Left forelimb (tissue), 1 donor: ENCODE measurements around the gene LRRC1.

Experiments used
- DNase-seq: peaks from one replicate; pipeline ENCODE4 v3.0.0-alpha.2; 2018; ENCODE audit warnings: low spot score

The LRRC1 gene

DNA sequence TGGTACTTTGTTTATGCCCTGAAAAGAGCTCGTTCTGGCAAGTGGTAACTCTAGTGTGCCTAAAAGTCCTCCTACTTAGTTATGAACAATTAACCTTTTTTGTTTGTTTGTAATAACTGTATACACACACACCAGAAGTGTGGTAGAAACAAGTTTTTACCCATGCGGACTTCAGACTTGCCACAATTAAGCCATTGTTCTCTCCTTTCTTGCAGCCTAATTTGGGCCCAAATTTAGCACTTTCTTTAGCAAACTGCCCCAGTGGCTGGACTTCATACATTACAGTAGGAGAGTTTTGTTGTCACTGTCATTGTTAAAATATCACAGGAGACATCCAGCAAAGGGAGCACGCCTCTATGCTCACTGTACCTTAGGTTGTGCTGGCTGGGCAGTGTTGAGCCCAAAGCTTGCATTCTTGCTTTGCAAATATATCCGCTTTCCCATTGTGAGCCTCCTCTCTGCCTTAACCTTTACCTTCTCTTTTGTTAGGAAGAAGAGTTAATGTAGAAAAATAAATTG is 53.0 kb downstream of the LRRC1 start:
- no peak for DNase-seq

DNA sequence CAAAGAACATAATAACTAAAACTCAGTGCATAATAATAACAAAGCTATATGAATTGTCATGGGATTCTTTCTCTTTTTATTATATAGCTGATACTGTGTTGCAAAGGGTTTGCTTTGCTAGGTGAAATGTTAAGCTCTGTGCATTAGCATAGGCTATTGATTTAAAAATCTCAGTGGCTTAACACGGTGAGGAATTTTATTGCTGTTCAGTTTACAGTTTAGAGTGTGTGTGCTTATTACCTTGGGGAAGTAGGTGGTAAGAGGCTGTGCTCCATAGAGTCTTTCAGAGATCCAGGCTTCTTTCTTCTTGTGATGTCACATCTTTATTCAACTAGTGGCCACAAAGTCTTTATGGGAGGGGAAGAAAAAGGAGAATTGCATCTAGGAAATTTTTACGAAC is 55.7 kb downstream of the LRRC1 start:
- no peak for DNase-seq

DNA sequence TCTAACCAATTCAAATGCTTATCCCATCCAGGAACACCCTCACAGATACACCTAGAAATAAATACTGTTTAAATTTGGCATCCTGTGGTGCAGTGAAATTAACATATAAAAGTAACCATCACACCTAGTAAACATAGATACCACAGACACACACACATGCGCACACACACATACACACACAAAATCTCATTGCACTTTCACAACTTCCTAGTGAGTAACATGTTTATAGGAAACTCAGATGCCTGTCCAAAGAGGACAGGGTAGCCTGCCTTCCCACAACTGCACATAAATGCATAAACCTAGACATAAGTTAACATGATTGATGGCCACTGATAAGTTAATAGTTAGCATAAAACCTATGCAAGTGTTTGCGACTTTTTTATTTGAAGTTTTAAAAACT is 56.8 kb downstream of the LRRC1 start:
- DNase-seq: no peak

DNA sequence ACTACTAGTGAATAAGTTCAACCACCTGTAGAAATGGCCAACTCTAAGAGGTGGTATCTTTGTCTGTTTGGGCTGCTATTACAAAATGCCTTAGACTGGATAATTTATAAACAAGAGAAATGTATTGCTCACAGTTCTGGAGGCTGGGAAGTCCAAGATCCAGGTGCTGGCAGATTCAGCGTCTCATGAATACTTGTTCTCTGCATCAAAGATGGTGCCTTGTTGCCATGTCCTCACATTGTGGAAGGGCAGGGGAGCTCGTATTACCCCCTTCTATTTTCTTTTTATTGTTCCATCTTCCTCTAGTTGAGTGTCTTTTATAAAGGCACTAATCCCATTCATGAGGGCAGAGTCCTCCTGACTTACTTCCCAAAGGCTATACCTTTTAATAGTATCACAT is 58.0 kb downstream of the LRRC1 start:
- no peak for DNase-seq

DNA sequence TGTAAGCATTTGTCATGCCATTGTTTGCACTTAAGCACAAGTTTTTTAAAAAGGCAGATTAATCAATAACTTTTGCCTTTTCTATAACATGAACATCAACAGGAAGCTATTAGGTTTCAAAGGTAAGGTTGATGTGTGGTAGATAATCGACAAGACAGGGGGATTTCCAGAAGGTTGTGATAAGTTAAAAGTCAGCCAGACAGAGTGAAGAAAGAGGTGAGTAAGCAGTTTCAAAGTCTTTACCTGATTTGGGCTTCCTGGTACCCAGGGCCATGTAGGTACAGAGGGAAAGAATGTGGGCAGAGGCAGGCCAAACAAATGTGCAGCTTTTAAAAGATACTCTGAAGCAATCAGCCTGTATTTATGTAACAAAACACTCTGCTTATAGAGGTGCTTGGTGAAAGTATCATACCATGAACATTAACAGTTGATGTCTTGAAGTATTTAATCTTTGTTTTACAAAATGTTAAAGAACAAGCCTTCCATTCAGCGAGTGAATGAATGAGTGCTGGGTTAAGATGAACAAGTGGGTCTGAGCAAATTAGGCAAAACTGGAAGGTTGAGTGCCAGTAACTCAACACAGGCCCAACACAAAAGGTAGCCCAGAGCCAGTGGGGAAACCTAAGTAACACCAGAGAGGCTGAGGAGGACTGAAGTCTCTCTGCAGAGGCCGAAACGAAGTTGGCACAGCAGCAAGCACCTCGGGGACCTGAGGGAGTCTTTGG is 60.2 kb downstream of the LRRC1 start:
- no peak for DNase-seq

DNA sequence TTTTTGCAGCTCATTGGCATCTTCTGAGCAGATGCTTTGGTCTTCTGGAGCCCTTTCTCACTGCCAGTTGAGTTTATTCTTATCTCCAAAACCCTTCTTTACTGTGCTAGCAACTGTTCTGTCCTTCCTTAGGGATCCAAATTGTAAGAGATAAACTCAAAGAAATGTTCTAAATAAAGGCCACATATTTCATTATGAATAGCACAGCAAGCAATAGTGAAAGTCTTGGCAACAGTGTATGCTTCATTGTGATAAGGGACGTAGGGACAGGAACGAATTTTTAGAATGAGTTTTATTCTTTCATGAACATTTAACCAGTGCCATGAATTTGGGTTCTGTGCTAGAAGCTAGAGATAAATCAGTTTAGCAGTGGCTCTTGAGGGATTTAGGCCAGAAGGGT is 61.1 kb downstream of the LRRC1 start:
- no peak for DNase-seq

DNA sequence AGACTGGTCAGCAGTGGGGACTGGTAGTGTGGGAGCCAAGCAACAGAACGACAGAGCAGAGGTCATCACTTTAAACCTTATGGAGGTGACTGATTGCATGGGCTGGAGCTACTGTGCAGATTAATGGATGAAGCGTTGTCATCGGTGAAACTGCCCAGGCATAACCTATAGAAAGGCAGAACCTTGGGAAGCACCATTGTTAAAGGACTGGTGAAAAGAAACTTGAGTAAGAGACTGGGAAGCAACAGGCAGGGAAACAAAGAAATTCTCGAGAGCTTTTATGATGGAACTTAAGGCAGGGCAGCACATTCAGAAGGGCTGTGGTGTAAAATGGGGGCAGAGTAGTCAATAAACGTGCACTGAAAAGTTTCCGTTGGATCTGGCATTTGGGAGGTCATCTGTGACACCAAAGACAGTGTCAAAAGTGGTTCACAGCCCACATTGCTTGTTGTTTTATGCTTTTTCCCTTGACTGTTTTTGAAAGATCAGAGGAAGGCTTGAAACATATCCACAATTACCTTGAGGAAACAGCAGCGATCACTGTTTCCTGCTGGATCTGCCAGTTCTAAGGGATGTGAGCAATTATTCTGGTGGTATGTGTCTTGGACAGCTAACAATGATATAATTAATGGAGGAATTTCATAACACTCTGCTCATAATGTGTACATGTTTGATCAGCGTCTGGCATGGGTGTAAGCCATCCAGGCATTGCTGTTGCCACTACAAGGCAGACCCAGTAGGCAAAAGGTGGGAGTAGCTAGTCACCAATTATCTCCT is 62.7 kb downstream of the LRRC1 start:
- no peak for DNase-seq

DNA sequence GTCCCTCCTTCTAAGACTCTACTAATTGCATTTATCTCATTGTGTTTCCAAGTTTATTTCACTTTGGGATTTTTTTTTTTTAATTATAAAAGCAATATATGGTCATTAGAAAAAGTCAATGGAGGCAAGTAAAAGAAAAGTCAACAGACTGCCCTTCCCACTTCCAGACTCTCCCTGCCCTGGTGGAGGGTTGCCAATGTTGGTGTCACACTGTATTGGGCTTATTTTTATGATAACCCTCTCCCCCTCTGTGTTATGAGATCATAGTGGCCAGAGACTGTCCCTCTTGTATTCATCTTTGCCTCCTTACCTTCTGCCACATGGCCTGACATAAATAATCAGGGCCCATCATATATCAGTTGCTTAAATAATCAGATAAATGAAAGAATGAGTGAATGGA is 63.4 kb downstream of the LRRC1 start:
- no peak for DNase-seq

DNA sequence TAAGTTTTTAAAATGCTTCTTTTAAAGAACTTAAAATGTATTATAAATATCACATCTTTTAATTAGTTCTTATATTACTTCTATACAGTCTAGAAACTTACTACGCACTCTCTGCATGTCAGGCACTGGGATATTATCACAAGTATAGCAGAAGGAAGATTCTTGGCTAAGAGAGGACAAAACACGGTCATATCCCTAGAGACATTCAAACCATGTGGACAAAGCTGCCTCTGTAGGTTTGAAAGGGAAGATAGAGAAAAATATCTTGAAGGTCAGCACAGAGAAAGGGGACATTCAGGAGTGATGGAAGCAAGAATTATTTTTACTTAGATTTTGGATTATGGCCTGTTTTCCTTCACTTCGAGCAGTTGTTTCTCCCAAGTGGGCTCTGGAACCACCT is 64.1 kb downstream of the LRRC1 start:
- no peak for DNase-seq

DNA sequence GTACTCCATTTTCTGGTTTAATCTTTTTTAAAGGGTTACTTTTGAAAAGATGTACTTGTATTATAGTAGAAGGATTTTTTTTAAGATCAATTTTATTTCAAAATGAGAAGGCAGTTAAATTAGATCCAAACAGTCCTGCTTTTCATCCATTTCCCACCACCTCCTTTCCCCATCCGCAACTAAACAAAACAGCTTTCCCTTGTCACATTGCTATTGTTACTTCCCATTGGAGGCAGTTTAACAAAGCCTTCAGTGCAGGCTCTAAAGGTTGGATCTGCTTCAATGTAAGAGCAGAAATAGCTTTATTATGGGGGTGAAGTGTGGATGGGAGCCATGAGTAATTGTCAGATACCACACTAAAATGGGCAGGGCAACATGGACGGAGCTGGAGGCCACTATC is 65.7 kb downstream of the LRRC1 start:
- DNase-seq: no peak

DNA sequence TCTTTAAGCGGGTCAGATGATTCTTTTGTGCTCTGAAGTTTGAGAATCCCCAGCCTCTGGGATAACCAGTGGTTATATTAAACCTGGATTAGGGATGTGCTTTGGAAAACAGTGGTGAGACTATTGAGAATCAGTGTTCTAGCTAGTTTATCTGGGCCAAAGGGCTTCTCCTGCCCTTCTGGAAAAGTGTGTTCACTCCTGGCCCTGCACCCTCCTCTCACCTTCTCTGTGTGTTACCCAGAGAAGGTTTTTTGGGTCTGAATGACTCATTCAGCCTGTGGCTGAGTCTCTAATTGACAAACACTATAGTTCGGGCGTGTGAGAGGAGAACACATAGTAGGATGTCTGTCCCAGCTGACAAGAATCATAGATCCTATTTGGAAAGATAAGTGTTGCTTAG is 66.7 kb downstream of the LRRC1 start:
- DNase-seq: no peak

DNA sequence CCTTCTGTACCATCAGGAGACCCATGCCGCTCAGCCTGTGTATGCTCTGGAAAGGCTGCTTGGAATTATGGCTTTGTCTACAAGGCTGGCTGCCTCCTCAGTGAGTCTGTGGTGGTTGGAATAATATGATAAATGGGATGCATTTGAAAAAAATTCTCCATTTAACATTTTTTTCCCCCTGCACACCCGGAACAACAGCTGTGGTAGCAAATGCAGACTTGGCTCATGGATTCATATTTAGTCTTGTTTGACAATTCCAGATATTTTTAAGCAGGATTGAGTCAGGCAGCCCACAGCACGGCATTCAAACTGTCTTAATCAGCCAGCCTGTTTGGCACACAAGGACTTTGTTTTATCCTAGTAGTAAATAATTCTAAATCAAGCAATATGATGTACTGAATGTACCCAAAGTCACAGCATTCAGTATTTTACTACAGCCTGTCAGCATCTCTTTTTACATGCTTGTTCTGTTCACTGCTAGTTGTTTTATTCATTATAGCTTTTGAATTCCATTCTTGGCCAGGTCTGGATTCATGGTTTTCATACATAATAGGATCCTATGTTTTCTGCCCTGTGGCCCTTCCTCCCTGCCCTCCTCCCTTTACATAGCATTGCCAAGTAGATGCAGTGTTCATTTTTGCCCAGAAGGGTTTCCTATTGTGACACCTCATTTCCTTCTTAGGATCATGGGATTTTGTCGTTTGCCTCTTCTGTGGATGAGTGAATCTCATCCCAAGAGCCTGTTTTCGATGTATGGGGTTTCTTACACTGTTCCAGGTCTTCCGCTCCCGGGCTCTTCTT is 68.1 kb downstream of the LRRC1 start:
- DNase-seq: no peak

DNA sequence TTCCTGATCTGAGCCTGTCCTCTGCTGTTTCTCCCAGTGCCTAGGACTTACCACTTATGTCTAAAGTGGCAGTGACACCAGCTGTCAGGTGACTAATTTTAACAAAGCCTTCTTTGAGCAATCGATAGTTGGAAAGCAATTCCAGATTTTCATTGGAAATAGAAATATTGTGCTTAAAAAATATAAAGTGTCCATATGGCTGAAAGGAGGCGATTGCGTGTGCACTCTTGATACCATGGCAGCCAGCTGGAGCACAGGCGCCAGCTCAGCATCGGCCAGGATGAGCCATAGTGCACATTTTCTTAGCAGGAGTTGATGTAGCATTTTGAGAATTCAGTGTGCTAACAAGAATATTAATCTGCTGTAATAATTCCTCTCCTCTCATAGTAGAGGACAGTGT is 70.0 kb downstream of the LRRC1 start:
- no peak for DNase-seq

DNA sequence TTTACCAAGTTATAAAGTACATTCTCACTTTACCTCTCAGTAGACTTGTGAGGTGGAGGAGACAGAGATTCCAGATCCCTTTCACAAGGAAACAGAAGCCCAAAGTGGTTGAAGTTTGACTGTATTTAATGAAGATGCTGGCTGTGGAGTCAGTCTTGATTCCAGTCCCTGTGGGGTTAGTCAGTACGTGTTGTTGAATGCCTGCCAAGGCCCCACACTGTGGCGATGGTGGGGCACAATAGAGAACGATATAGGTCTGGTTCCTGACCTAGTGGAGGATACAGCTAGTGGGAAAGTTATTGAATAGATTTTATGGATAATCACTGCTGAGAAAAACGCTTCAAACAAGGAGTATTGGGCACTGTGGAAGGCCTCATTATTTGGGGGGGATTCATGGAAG is 71.4 kb downstream of the LRRC1 start:
- DNase-seq: no peak

DNA sequence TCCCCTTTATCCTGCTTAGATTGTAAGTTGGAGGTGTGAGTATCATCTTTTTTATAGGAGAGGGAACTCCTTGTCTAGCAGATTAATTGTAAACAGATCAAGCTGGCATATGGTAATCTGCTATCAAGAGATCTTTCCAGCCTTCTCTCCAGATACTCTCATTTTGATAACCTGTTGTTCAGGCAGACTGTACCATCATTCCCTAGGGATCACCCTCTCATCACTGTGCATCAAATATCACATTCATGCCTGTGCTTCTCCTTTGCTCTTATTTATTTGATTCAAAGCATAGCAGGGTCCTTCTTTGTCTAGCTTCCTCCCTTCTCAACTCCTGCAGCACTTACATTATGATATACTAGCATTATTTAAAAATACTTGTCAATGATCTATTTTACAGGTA is 73.8 kb downstream of the LRRC1 start:
- DNase-seq: no peak

DNA sequence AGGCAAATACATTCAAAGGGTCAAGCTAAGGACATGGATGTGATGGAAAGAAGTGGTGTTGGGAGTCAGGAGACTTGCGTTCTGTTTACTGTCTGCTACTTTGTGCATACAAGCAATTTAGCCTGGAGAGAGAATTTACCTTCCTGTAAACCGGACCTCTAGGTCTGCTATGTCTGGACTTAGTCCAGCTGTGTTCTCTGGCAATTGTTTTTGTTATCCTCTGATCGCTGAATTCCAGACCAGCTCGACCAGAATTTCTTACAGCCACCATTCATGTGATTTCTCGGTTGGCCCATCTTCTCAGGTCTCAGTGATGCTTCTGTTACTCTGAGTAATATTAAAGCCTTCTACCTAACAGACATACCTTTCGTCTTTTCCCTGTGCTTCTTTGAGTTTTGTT is 75.2 kb downstream of the LRRC1 start:
- DNase-seq: no peak

DNA sequence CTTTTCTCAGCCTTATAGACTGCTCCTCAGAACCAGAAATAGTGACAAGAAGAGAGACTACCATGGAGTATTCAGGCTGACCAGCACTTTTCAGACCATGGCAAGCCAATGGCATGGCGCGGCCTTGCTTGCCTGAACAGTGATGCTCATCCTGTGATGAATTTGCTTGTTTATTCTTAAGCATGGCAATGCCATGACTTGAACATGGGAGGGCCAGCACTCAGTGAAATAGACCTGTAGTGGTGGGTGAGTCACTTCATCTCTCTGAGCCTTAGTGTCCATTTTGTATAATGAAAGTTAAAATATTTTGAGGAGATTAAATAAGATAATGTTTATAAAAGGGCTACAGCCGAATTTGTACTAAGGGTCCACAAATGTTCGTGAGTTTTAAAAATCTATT is 79.1 kb downstream of the LRRC1 start:
- no peak for DNase-seq

DNA sequence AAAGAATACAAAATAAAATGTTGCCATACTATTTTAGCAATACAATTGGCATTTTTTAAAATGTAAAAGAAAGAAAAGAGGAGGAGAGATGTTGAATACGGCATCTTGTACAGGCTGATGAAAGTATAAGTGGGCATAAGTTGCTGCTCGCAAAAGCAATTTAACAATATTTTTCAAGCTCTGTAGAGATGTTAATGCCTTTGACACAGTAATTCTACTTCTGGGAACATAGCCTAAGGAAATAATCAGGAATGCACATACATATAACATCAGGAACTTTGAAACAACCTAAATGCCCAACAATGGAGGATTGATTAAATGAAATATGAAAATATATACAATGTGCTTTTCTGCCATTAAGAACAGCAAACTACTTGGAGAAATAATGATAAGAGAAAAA is 80.2 kb downstream of the LRRC1 start:
- DNase-seq: no peak

DNA sequence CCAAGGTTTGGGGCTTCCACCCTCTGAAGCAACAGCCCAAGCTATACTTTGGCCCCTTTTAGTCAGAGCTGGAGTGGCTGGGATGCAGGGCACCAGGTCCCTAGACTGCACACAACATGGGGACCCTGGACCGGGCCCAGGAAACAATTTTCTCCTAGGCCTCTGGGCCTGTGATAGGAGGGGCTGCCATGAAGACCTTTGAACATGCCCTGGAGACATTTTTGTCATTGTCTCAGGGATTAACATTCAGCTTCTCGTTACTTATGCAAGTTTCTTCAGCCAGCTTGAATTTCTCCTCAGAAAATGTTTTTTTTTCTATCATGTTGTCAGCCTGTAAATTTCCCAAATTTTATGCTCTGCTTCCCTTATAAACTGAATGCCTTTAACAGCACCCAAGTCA is 82.3 kb downstream of the LRRC1 start:
- no peak for DNase-seq

DNA sequence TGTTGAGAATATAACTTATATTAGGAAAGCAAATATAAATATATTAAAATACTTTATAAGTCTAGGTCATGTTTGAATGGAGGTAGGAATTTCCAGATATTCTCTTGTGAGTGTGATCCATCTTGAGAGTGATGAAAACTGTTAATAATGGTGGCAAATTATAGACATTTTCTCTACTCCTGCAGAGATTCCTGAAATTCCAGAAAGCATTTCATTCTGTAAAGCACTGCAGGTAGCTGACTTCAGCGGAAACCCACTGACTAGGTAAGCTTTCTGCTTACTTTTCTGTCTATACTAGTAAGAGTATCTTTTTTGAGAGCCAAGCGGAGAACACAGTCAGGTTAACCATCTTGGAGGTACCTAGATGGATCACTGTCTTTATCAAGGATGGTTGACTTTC is 84.0 kb downstream of the LRRC1 start:
- DNase-seq: no peak

DNA sequence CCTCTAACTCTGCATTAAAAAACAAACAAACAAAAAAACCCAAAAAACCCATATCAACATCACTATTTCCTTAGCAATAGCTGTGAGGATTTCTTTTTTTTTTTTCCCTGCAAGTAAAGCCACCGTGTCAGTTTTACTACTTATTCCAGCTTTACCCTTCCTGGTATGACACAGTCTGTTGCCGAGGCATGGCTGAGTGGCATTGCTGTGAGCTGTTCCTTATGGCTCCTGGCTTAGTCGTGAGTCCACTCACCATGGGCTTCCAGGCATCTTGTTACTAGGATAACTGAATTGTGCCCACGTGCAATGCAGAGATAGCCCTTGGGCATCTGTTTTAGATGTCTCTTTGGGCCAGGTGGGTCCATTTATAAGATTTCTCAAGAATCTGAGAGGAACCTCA is 84.8 kb downstream of the LRRC1 start:
- DNase-seq: no peak

DNA sequence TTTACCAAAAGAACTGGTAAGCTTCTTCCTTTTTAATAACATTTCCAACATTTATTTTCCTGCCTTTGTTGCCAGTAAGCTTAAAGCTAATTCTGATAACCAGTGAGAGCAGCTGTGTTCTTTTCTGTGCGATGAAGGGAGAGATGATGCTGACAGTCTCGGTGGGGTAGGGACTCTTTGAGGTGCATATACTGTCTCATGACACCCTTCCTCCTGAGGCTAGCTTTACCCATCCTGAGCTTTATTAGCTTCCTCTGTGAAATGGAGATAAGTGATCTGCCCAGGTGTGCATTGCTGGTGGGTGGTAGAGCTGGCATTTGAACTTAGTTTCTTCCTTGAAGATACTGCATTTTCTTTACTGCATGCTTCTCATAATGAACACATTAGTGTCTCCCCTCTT is 92.5 kb downstream of the LRRC1 start:
- no peak for DNase-seq

DNA sequence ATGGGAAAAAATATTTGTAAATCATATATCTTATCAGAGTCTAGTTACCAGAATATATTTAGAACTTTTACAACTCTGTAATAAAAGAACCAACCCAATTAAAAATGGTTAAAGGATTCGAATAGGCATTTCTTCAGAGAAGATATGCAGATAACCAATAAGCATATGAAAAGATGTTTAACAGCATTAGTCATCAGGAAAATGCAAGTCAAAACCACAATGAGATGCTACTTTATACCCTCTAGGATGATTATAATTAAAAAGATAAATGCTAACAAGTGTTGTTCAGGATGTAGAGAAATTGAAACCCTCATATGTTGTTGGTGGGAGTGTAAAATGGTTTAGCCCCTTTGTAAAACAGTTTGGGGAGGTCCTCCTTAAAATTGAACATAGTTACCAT is 94.1 kb downstream of the LRRC1 start:
- no peak for DNase-seq
